ENCODE measurements around the gene NPAS3.

Gene NPAS3

GRCh38 chr14:33534104-33534503 lies 595.4 kb downstream of the NPAS3 start:
- ATAC-seq (replicated peaks) (no peak), DNase-seq (no peak)
- Mint-ChIP-seq H3K27ac (no peak overlapping the region), H3K9me3 (no peaks in the 10 kb centered on the region), H3K4me1 (no peaks in the 10 kb centered on the region), H3K4me3 (no peak overlapping the region), H3K36me3 (no peaks in the 10 kb centered on the region), H3K27me3 (no peaks in the 10 kb centered on the region)

DNA sequence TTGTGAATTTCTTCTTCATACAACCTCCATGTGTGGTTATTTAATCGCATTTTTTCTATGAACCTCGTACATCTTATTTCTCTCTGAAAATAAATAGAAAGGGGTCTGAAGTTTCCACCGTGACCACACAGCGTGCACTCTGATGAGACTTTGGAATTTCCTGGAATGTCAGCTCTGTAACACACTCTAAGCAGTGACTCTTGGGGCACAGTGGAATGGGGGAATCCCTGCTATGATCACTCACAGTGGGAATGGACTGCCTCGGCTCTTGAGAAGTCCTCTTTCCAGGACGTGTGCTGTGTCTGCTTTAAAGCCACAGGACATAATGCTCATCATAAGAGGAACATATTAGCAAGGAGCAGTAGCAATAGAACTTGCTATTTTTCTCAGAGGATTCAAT lies 596.0 kb downstream of the NPAS3 start:
- H3K36me3 Mint-ChIP-seq, result no peaks in the 10 kb centered on the region
- DNase-seq, result no peak

DNA sequence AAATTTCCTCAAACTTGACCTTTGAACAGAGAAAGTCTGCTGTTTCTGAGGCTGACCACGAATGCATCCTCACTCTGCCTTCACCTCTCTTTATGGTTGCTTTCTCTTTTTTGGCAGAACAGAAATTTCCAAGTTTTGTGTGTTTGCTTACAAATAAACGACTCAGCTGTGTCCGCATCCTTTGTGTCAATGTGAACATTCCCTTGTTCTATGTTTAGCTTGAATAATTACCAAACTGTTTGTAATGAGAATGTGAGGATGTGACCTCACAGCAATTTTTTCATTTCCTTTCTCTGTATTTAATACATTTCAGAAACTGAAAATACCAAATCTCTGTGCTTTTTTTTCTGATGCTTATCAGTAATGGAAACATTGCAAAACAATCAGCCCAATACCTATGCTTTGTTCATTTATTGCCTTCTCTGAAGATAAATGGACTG lies 601.3 kb downstream of the NPAS3 start:
- Mint-ChIP-seq H3K4me1 (peaks cover 3 to 8% of the 10 kb centered on the region in 2 donors), H3K9me3 (peaks cover 0 to 2% of the 10 kb centered on the region in 2 donors), H3K27ac (no peak overlapping the region), H3K36me3 (no peaks in the 10 kb centered on the region), H3K4me3 (no peak overlapping the region), H3K27me3 (peaks cover 0 to 6% of the 10 kb centered on the region in 2 donors)
- no peak for DNase-seq
- ATAC-seq (replicated peaks), result no peak

More for the DNA sequence above, 596.0 kb downstream of the NPAS3 start:
- H3K27me3 Mint-ChIP-seq, result no peaks in the 10 kb centered on the region
- no peak overlapping the region for H3K27ac Mint-ChIP-seq
- no peaks in the 10 kb centered on the region for H3K4me1 Mint-ChIP-seq
- H3K4me3 Mint-ChIP-seq, result no peak overlapping the region
- no peaks in the 10 kb centered on the region for H3K9me3 Mint-ChIP-seq
- no peak for ATAC-seq (replicated peaks)

- Mint-ChIP-seq H3K9me3 (peaks cover 0 to 2% of the 10 kb centered on the region in 2 donors), H3K36me3 (no peaks in the 10 kb centered on the region), H3K4me1 (peaks cover 3 to 8% of the 10 kb centered on the region in 2 donors), H3K4me3 (no peak overlapping the region), H3K27me3 (peaks cover 0 to 6% of the 10 kb centered on the region in 2 donors), H3K27ac (no peak overlapping the region)
- DNase-seq, result no peak
- no peak for ATAC-seq (replicated peaks)
Measured at GRCh38 chr14:33541171-33541570, 602.5 kb downstream of the NPAS3 start.

GRCh38 chr14:33542338-33543287 lies 603.9 kb downstream of the NPAS3 start:
- Mint-ChIP-seq H3K9me3 (peaks cover 0 to 2% of the 10 kb centered on the region in 2 donors), H3K36me3 (no peaks in the 10 kb centered on the region), H3K27me3 (peaks cover 0 to 6% of the 10 kb centered on the region in 2 donors), H3K4me3 (no peak overlapping the region), H3K4me1 (peaks cover 3 to 8% of the 10 kb centered on the region in 2 donors), H3K27ac (peak overlapping the region; percentile 32)
- ATAC-seq (replicated peaks), result peak; percentile 64 to 74
- DNase-seq, result no peak

GRCh38 chr14:33545696-33546095 lies 607.0 kb downstream of the NPAS3 start:
- Mint-ChIP-seq H3K27me3 (peaks cover 0 to 6% of the 10 kb centered on the region in 2 donors), H3K27ac (no peak overlapping the region), H3K9me3 (peaks cover 0 to 2% of the 10 kb centered on the region in 2 donors)

GRCh38 chr14:33548606-33549005 lies 609.9 kb downstream of the NPAS3 start:
- Mint-ChIP-seq H3K27ac (no peak overlapping the region), H3K27me3 (no peaks in the 10 kb centered on the region), H3K4me1 (no peaks in the 10 kb centered on the region), H3K4me3 (no peak overlapping the region), H3K9me3 (no peaks in the 10 kb centered on the region), H3K36me3 (no peaks in the 10 kb centered on the region)
- ATAC-seq (replicated peaks) (no peak), DNase-seq (no peak)

More at GRCh38 chr14:33545696-33546095, 607.0 kb downstream of the NPAS3 start:
- H3K4me3 Mint-ChIP-seq, result no peak overlapping the region
- DNase-seq, result no peak
- H3K36me3 Mint-ChIP-seq, result no peaks in the 10 kb centered on the region
- H3K4me1 Mint-ChIP-seq, result peaks cover 3 to 8% of the 10 kb centered on the region in 2 donors
- no peak for ATAC-seq (replicated peaks)

GRCh38 chr14:33551963-33552362 lies 613.3 kb downstream of the NPAS3 start:
- no peak for DNase-seq
- Mint-ChIP-seq H3K27ac (no peak overlapping the region), H3K9me3 (no peaks in the 10 kb centered on the region), H3K36me3 (no peaks in the 10 kb centered on the region), H3K4me1 (no peaks in the 10 kb centered on the region), H3K4me3 (no peak overlapping the region), H3K27me3 (no peaks in the 10 kb centered on the region)
- no peak for ATAC-seq (replicated peaks)

DNA sequence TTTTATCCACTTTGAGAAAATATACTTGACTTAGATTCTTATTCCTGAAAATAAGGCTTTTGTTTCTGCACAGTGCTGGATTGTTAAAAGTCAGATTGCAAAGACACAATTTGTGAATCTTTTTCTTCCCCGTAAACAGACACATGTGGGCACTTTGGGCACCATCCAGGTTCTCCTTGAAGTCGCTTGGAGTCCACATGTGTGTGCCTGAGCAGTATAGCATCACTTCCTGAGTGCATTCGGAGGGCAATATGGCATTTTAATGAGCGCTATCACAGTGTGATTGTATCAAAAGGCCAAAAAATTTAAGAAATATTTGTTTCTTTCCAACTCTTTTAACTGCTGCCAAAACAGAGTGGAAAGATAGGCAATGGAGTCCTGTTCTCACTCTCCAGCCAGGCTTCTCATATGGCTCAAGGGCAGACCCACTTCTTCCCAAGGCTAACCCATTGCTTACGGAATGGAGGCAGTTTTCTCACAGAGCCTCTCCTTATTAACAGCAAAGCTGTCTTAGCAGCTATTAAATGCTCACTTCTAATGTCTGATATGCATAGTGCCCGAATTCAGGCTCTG lies 615.1 kb downstream of the NPAS3 start:
- ATAC-seq (replicated peaks) (no peak), DNase-seq (no peak)
- Mint-ChIP-seq H3K9me3 (no peaks in the 10 kb centered on the region), H3K27me3 (no peaks in the 10 kb centered on the region), H3K36me3 (no peaks in the 10 kb centered on the region), H3K4me1 (no peaks in the 10 kb centered on the region), H3K4me3 (no peak overlapping the region), H3K27ac (no peak overlapping the region)

DNA sequence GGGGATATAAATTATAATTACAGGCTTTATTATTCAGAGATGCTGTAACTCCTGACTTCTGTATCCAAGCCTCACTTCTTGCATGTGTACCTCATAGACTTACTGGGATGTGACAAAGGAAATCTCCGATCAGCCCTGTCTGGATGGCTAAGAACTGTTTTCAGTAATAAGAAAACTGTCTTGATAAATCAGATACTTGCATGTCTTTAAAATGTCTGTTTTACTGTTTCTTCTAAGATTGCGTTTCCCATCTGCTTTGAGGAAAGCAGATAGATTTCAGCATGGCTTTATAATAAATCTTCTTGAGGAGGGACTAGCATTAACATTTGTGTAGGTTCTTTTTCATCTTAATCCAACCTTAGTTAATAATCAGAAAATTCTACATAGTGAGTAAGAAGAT lies 616.3 kb downstream of the NPAS3 start:
- no peak overlapping the region for H3K4me3 Mint-ChIP-seq
- no peak overlapping the region for H3K27ac Mint-ChIP-seq
- no peaks in the 10 kb centered on the region for H3K27me3 Mint-ChIP-seq
- H3K9me3 Mint-ChIP-seq, result no peaks in the 10 kb centered on the region
- no peaks in the 10 kb centered on the region for H3K4me1 Mint-ChIP-seq
- DNase-seq (no peak), ATAC-seq (replicated peaks) (no peak)
- H3K36me3 Mint-ChIP-seq, result no peaks in the 10 kb centered on the region

- DNase-seq (no peak), ATAC-seq (replicated peaks) (no peak)
- Mint-ChIP-seq H3K36me3 (no peaks in the 10 kb centered on the region), H3K4me1 (no peaks in the 10 kb centered on the region), H3K4me3 (no peak overlapping the region), H3K27ac (no peak overlapping the region), H3K9me3 (no peaks in the 10 kb centered on the region), H3K27me3 (no peaks in the 10 kb centered on the region)
Measured at GRCh38 chr14:33555710-33556350, 617.2 kb downstream of the NPAS3 start.

GRCh38 chr14:33556382-33557121 lies 617.9 kb downstream of the NPAS3 start:
- H3K9me3 Mint-ChIP-seq, result no peaks in the 10 kb centered on the region
- H3K27me3 Mint-ChIP-seq, result no peaks in the 10 kb centered on the region
- no peak overlapping the region for H3K4me3 Mint-ChIP-seq
- no peaks in the 10 kb centered on the region for H3K4me1 Mint-ChIP-seq
- H3K36me3 Mint-ChIP-seq, result no peaks in the 10 kb centered on the region
- DNase-seq, result no peak
- H3K27ac Mint-ChIP-seq, result no peak overlapping the region
- ATAC-seq (replicated peaks), result no peak

- Mint-ChIP-seq H3K27me3 (no peaks in the 10 kb centered on the region), H3K36me3 (no peaks in the 10 kb centered on the region), H3K4me1 (no peaks in the 10 kb centered on the region), H3K4me3 (no peak overlapping the region), H3K27ac (no peak overlapping the region), H3K9me3 (no peaks in the 10 kb centered on the region)
- DNase-seq (no peak), ATAC-seq (replicated peaks) (no peak)
Measured at GRCh38 chr14:33560718-33561431, 622.2 kb downstream of the NPAS3 start.
